NCI-H2107 (cell line): ENCODE data around the gene MGST2.

Experiments used
- DNase-seq: peaks from one replicate; lab custom pipeline; 2025; lab: John Stamatoyannopoulos, UW

MGST2 gene

DNA sequence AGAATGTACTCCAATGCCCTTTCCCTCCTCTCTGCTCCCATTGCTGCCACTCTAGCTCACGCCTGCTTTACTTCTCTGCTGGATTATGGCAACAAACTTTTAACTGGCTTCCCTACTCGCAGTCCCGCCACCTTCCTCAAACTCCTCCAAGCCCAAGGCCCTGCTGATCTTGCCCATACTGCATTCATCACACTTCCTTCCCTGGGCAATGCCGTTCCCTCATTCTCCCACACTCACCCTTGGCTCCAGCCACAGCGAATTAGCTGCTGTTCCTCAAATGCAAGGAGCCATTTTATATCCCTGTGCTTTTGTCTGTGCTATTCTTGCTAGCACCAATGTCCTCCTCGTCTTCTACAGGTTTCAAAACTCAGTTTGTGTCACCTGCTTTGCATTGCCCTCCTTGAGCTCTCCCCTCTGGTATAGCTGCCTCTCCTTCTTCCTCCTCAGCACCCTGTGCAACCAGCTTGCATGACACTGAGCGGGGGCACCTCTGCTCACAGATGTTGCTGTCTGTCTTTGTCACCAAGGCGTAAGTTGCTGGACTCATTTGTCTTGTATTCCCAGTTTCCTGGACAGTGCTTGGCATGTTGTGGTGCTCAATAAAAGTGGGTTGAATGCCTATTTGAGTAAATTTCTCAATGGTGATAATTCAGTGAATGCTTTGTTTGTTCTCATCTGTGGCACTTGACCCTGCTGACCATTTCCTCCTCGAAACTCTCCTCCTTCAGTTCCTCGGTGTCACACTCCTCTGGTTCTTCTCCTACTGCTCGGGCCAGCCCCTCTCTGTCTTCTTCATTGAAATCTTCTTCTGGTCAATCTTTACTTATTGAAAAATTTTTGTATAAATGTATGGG lies 22.4 kb upstream of the MGST2 start:
- no peak for DNase-seq

DNA sequence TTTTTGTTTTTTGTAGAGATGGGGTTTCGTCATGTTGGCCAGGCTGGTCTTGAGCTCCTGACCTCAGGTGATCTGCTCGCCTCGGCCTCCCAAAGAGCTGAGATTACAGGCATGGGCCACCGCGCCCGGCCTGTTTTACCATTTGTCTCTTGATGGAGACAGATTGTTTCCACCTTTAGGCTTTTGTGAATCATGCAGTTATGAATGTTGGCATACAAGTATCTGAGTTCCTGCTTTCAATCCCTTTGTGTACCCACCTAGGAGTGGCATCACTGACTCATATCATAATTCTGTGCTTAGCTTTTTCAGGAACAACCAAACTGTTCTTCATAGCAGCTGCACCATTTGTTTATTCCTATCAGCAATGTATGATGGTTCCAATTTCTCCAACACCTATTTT lies 20.2 kb upstream of the MGST2 start:
- DNase-seq: no peak

DNA sequence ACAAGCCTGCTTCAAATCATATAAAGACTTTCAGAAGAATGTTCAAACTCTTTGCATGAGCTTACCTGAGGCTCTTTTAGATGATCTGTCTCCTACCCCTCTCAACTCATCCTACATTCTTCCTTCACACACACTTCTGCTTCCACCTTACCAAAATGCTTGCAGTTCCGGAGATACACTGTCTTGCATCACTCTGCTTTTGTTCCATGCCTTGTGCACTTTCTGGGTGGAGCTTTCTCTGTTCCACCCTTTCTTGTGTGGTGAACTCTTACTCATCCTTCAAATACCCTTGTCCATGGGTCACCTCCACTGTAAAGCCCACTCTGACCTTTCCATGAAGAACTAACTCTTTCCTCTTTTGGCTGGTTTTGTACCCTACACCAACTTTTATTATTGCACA lies 18.4 kb upstream of the MGST2 start:
- no peak for DNase-seq

DNA sequence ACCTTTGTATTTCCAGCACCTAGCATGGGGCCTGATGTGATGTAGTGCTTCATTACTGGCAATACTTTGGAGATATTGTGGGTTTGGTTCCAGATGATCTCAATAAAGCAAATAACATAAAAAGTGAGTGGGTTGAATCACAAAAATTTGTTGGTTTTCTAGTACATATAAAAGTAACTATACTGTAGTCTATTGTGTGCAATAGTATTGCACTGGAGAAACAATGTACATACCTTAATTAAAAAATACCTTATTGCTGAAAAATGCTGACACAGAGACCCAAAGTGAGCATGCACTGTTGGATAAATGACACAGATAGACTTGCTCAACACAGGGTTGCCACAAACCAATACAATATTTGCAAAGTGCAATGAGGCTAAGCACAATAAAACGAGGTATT lies 17.7 kb upstream of the MGST2 start:
- DNase-seq: no peak

DNA sequence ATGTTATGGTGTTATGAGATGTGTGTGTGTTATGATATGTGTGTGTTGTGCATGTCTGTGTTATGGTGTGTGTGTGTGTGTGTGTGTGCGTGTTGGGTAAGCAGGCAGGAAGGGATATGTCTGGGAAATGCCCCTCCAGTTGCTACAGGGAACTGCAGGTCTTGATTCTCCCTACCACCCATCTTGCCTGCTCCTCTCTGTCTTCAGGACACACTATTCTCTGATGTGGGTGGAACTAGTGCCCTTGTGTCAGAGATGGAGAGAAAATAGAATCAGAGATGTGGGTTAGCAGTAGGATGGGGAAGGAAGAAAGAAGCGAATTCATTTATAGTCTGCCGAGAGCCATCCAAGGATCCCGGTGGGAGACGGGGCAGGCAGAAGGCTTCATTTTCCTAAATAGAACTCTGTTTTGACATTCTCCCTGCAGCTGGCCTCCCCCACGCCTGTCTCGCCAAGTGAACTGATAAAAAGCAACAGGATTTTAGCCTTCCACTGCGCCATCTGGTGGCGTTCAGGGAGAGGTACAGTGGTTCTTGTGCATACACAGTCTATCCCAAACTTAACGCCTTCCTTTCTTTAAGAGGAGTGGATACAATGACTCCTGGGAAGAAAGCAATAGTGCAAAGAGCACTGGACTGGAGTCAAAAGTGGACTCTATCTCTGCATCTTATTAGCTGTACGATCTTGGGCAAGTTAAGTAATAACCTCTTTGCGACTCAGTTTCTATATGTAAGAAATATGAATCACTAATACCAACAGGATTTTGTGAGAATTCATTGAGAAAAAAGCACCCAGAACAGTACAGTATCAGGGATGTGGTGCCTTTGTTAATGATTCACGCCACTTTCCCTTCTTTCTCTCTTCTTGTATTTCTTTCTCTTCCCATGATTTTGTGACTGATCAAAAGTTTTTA lies 14.1 kb upstream of the MGST2 start:
- DNase-seq: peak; percentile 14

DNA sequence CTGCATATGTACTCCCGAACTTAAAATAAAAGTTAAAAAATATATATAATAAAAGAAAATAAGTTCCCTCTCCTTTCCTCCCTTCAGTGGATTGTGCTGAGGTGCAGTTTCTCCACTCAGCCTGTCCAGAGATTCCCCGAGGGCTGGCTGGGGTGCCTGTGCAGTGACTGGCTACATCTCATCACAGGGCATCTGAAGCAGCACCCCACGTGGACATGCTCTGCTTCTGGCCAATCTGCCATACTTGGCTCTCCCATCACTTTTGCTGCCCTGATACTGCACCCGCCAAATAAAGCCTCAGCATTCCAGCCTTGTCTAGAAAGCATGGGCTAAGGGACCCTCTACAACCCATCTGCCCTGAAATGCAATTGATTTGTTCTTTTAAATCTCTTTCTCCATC lies 11.1 kb upstream of the MGST2 start:
- no peak for DNase-seq

DNA sequence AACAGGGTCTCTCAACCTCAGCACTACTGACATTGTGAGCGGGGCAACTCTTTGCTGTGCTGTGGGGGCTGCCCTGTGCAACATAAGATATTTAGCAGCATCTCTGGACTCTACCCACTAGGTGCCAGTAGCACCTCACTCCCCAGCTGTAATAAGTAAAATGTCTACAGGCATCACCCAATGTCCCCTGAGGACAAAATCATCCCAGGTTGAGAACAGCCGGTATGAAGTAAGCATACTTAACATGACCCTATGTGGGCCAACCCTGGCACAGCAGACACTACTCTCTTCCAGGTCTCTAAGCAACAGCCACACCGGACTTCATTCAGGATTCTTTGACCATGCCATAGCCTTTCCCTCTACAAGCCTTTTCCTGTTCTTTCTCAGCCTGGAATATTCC lies 10.5 kb upstream of the MGST2 start:
- peak; percentile 13 for DNase-seq

DNA sequence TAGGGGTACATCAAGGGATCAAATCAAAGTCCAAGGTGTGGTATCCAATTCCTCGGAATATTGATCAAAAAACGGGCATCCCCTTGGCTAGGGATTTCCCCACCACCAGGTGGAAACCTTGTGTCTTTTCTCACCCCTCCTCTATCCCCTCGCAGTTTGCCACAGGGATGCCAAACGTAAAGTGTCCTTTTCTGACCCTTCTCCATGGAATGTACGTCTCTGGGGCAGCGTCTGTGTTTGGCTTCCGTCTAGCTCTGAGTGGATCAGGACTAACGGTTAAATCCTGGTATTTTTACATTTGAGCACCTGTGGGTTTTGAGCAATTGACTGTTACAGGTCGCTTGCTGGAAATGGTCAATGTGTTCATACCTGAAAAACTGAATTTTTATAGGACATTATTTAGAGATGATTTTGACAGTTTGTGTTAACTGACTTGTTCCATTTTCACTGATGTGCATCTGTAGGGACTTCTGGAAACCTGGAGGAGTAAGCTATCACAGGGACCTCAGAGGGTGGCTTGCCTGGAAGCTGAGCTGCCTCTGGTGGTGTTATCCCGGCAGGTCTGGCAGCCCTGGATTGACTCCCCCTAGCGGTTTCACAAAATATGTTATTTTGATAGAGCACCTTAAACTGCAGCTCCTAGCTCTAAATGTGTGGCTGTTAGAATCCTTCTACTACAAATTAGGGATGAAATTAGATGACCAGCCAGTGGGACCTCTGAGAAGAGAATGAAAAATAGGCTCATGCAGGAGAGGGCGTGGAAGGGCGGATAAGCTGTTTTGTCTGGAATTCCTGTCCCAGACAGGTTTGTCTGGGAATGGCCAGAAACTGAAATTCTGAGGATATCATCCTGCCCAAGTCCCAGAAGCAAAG lies 8.8 kb upstream of the MGST2 start:
- peak; percentile 20 for DNase-seq

DNA sequence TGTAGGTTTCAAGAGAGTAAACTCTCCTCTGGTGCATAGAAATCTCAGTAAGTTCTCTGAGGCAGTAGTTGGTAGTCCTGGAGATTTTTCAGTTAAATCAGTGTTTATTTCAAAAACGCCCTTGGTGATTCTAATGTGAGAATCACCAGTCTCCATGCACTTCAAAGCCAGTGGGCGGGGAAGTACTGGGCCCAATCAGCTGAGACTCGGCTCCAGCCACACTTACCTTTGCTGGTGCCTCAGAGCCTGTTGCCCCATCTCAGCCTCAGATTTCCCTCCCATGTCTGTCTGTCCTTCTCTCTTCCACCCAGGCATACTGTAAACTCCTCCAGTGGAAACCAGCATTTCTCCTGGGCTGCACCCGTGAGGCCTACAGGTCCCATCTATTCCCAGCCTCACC lies 7.4 kb upstream of the MGST2 start:
- no peak for DNase-seq

DNA sequence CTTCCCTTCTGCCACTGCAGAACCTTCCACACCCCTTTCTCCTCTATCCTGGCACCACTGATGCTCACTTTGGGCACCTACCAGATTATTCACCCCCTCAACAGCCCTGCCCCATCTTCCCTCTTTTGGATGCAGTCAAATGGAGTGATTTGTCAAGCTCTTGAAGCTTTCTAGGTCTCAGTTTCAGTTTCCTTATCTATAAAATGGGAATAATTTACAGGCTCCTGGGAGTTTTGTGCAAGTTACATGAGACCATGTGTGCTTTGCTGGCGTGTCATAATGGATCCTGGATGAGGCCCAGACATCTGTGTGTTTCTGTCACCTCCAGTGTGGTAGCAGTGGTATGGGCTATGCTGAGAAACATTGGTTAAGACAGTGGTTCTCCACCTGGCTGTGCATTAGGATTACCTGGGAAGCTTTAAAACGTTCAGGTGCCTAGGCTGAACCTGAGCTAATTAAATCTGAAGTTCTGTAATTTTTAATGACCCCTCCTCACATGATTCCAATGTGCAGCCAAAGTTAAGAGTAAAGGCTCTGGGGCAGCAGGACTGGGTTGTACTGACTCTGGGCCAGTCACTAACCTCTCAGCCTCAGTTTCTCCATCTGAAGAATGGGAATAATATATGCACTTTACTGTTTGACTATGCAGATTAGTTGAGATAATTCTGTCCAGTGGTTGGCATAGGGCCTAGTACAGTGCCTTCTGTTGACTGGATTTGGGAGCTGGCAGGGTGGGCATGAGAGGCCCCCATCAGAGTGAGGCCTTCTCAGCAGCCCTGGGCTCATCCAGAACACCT lies 6.8 kb upstream of the MGST2 start:
- no peak for DNase-seq

DNA sequence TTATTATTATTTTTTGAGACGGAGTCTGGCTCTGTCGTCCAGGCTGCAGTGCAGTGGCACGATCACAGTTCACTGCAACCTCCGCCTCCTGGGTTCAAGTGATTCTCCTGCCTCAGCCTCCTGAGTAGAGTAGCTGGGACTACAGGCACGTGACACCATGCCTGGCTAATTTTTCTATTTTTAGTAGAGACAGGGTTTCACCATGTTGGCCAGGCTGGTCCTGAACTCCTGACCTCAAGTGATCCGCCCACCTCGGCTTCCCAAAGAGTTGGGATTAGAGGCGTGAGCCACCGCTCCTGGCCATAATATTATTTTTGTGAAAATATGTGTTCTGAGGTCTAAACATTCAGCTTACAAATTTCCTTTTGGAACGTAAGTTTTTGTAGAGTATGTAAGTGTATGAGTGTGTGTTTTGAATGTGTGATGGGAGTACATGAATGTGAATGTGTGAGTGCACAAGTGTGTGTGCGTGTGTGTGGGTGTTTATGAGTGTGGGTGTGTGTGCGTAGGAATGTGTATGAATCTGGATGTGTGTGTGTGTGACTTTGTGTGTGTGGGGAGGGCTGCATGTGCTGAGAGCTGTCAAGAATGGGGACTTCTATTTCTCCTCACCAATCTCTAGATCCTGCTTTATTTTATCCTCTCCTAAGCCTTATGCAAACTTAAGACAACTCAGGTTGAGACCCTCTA lies 5.7 kb upstream of the MGST2 start:
- DNase-seq: no peak

DNA sequence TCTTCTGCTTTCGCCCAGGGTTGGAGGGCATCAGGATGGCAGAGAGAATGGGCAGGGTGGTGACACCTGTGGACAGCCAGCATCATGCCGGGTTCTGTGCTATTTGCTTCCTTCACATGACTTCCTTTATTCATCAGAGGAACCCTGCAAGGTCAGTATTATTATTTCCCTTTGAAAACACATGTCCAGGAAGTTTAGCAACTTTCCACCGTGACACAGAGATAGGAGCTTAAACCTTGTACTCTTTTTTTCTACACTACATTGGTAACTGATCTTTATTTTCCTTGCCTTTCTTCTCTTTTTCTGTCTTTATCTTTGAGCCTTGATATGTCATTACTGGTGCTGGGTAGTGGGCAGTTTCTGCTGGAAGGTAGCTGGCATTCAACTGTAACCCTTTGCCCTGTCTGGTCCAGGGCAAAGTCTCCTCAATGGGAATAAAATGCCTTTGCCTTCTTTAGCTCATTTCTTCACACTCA lies 5.0 kb upstream of the MGST2 start:
- DNase-seq: no peak

DNA sequence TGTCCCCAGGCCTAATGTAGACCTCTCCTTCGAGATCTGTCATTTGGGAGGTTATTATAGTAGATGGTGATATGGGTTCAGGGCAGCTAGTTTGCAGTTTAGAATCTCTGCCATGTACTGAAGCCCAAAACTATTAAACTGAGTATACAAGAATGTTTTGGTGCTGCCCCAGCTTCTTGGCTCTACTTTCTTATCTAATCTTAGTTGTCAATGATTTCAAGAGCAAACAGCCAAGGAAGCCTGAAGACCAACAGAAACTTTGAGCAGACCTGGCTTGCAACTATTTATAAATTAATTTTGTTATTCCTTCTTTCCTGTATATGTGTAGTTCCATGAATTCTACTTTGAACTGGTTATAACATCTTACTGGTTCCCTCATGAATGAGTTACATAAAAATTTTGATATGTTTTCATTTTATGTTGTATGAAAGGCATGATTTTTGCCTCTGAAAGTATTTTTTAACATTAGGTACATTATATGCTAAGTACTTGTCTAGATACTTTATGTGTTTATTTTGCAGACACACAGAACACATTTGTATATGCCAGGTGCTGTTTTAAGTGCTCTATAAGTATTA lies 2.0 kb upstream of the MGST2 start:
- no peak for DNase-seq

DNA sequence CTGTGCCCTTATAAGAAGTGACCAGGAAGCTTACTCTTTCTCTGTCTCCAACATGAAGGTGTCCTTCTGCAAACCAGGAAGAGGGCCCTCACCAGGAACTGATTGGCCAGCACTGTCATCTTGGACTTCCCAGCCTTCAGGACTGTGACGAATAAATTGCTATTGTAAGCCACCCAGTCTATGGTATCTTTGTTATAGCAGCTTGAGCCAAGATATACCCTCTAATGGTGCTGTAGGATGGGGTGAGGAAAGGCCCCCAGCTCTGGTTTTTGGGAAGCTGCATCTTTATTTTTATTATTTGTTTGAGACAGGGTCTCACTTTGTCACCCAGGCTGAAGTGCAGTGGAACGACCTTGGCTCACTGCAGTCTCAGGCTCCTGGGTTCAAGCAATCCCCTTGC lies 1.2 kb upstream of the MGST2 start:
- DNase-seq: no peak

DNA sequence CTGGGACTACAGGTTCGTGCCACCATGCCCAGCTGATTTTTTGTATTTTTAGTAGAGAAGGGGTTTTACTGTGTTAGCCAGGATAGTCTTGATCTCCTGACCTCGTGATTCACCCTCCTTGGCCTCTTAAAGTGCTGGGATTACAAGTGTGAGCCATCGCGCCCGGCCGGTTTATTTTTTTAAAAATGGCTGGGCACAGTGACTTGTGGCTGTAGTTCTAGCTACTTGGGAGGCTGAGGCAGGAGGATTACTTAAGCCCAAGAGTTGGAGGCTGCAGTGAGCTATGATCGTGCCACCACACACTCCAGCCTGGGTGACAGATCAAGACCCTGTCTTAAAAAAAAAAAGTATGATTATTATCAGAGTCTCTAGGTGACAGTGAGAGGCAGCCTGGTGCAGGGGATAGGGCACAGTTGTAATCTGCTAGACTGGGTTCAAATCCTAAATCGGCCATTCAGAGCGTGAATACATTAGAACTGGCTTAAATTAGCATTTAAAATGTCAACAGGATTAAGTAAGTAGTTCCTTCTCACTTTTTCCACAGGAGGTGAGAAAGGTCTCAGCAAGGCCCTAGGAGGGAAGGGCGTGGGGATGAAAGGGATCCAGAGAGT lies 435 bp upstream of the MGST2 start:
- no peak for DNase-seq

DNA sequence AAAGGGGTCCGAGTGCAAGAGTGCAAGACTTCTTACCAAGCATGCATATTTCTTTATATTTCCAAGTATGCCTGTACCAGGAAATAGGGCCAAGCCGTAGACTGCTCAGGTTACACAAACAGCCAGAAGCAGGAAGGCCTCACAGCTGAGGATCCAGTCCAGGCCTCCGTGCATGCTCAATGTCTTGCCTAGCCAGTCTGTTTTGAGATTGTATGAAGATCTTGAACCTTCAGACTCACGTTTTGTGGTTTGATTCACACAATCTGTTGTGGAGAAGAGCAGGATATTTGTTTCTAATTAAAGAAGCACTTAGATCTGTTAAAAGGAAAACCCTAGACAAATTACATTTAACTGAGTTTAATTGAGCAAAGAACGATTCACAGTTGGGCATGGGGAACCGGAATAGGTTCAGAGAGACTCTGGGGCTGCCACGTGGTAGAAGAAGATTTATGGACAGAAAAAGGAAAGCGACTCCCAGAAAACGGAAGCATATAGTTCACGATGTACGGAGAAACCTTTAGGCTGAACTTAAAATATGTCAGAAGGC lies 1.2 kb downstream of the MGST2 start:
- DNase-seq: peak; percentile 2

DNA sequence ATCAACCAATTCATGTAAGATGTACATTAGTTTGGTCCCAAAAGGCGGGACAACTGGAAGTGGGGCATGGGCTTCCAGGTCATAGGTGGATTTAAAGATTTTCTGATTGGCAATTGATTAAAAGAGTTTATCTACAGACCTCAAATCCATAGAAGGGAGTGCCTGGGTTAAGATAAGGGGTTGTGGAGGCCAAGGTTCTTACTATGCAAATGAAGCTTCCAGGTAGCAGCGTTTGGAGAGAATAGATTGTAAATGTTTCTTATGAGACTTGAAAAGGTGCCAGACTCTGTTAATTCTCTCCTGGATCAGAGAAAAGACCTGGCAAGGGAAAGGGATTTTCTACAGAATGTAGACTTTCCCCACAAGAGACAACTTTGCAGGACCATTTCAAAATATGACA lies 2.4 kb downstream of the MGST2 start:
- no peak for DNase-seq

DNA sequence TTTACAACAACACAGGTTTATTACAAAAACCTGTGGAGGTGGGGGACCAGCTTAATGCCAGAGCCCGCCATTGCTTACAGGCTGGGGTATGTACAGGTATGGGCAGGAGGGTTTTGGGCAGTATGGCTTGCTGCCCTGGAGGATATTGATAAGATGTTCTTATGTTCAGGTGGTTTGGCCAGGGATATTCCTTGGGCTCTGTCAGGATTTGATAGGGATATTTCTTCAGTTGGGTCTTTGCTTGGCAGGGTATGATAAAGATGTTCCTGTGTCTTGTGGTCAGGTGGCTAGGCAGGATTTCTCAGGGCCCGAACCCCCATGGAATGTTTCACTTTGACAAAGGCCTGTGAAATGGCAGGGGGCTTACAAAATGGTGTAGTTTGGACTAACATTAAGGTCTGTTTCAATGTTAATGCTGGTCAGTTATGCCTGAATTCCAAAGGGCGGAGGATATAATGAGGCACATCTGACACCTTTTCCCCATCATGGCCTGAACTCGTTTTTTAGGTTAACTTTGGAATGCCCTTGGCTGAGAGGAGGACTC lies 3.1 kb downstream of the MGST2 start:
- DNase-seq: no peak

DNA sequence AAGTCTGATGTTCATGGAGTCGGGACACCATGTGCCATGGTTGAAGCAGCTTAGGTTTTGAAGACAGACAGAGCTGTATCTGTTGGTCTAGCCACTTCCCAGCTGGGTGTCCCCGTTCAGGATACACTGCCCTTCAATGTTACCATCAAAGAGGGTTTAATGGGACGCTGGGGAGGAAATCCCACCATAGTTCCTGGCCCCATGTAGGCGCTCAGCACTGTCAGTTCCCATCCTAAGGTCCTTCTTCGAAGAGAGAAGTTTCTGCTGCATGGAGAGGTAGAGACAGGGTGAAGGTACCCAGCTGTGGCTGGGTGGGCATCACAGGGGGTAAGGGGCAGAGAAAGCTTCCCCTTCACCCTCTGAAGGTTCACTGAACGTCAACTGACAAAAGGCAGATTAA lies 3.7 kb downstream of the MGST2 start:
- DNase-seq: no peak
